HG03025 (cell line): Measurements from ENCODE around the gene ST6GALNAC1.

Experiments used
- ATAC-seq: cut with Tn5 transposase; IDR thresholded peaks from one replicate; pipeline ENCODE4 v1.9.1; 2021; ENCODE audit warnings: mild to moderate bottlenecking, moderate library complexity; ENCODE audit not compliant: unreplicated experiment, low FRiP score

ST6GALNAC1 gene

GRCh38 chr17:76585033-76585648, 58.4 kb downstream of the ST6GALNAC1 start:
- no peak for ATAC-seq

GRCh38 chr17:76584427-76585032, 59.0 kb downstream of the ST6GALNAC1 start:
- no peak for ATAC-seq

- ATAC-seq, result no peak
Observed at GRCh38 chr17:76582660-76583059, 60.9 kb downstream of the ST6GALNAC1 start.

GRCh38 chr17:76581515-76581914, 62.0 kb downstream of the ST6GALNAC1 start:
- no peak for ATAC-seq

GRCh38 chr17:76579281-76579680, 64.3 kb downstream of the ST6GALNAC1 start:
- no peak for ATAC-seq

- no peak for ATAC-seq
Observed at GRCh38 chr17:76578376-76578775, 65.2 kb downstream of the ST6GALNAC1 start.

GRCh38 chr17:76577876-76578275, 65.7 kb downstream of the ST6GALNAC1 start:
- no peak for ATAC-seq

GRCh38 chr17:76576189-76576588, 67.4 kb downstream of the ST6GALNAC1 start:
- ATAC-seq, result no peak

GRCh38 chr17:76575570-76575969, 68.0 kb downstream of the ST6GALNAC1 start:
- ATAC-seq, result no peak
